ENCODE measurements around the gene PPP2R2C.

DNA sequence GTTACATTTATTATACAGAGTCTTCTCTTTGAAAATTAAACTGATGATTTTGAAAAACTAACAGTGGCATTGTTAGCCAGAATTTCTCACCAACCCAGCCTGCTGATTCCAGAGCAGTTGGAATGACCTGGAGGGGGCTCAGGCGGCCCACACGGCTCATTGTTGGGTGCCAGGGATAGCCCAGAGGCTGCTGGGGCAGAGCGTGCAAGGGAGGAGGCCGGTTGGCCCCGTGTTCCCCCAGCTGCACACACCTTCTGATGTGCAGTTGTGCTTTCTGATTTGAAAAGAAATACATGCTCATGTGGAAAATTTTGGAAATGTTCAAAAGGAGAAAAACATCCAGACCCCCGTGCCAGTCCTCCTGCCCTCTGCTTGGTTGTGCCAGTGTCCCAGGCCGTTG lies 182.2 kb downstream of the PPP2R2C start:
- TF ChIP-seq, protein P1, sequence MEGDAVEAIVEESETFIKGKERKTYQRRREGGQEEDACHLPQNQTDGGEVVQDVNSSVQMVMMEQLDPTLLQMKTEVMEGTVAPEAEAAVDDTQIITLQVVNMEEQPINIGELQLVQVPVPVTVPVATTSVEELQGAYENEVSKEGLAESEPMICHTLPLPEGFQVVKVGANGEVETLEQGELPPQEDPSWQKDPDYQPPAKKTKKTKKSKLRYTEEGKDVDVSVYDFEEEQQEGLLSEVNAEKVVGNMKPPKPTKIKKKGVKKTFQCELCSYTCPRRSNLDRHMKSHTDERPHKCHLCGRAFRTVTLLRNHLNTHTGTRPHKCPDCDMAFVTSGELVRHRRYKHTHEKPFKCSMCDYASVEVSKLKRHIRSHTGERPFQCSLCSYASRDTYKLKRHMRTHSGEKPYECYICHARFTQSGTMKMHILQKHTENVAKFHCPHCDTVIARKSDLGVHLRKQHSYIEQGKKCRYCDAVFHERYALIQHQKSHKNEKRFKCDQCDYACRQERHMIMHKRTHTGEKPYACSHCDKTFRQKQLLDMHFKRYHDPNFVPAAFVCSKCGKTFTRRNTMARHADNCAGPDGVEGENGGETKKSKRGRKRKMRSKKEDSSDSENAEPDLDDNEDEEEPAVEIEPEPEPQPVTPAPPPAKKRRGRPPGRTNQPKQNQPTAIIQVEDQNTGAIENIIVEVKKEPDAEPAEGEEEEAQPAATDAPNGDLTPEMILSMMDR (IDR thresholded peaks at IDR 0.05 in 8 of 11, conservative IDR thresholded peaks at IDR 0.05 in 3 of 11), result no peak
- no peak for TF ChIP-seq POLR2A (IDR thresholded peaks at IDR 0.05)
